Peyer's patch (tissue), 4 donors: Measurements from ENCODE around the gene SIRPD. TPM values are rescaled to one million over a fixed set of nuclear protein-coding genes. Genes with fewer than 3 reads are reported as not detected.
"Not testable (repeated sequence)": the region's sequence is repeated elsewhere in the genome, so short reads cannot be mapped to it uniquely, and the experiment has no call there.

Experiments
- DNase-seq, 3 donors: peaks; one replicate each; pipeline ENCODE4 v3.0.0-alpha.2; 2017 to 2019
- H3K27ac ChIP-seq, 4 donors: fragments of 200-600 bp; sonication (generic); one replicate each; pipeline ENCODE4 v1.5.1; 2016 to 2019
- H3K27me3 ChIP-seq, 2 donors: fragments of 200-600 bp; sonication (generic); one replicate each; pipeline ENCODE4 v1.5.1; 2019
- H3K36me3 ChIP-seq, 3 donors: fragments of 200-600 bp; sonication (generic); one replicate each; pipeline ENCODE4 v1.5.1; 2016 to 2019
- H3K4me1 ChIP-seq, 4 donors: fragments of 200-600 bp; sonication (generic); one replicate each; pipeline ENCODE4 v1.5.1; 2016 to 2019
- H3K4me3 ChIP-seq, 4 donors: fragments of 200-600 bp; sonication (generic); 1 replicate in 3 of 4; 2 replicates in 1 of 4; pipeline ENCODE4 v1.5.1; 2016 to 2019; ENCODE audit warnings: mild to moderate bottlenecking in 1 of 4
- H3K9me3 ChIP-seq, 4 donors: fragments of 200-600 bp; sonication (generic); one replicate each; pipeline ENCODE4 v1.5.1; 2016 to 2019; ENCODE audit warnings: mild to moderate bottlenecking in 1 of 4
- CTCF ChIP-seq, 6 experiments: fragments of 450-650 bp in 4 of 6; fragments of 200-600 bp in 2 of 6; sonication (generic) in 1 of 6; IDR thresholded peaks; one replicate each; pipeline ENCODE4 v1.5.1; 2017 to 2019; ENCODE audit warnings: antibody characterized with exemption in 6 of 6, mild to moderate bottlenecking in 3 of 6, moderate library complexity in 1 of 6
- POLR2A ChIP-seq, 2 donors: fragments of 450-650 bp; IDR thresholded peaks; one replicate each; pipeline ENCODE4 v1.5.1; 2017; ENCODE audit warnings: antibody characterized with exemption in 2 of 2, mild to moderate bottlenecking in 2 of 2, moderate library complexity in 2 of 2
- total RNA-seq, 4 donors: library from RNA; depleted of rRNA; stranded (reverse); fragments of >200 nt; gene quantifications; one replicate each; pipeline ENCODE4 v1.1.0, GENCODE V29; 2016

Gene SIRPD
- total RNA-seq, 4 donors from 2014 or later = not detected

GRCh38 chr20:1579488-1579887 lies 22.0 kb upstream of the SIRPD start:
- H3K4me3 ChIP-seq = no peak overlapping the region
- TF ChIP-seq CTCF (IDR thresholded peaks at IDR 0.05) (no peak), POLR2A (IDR thresholded peaks at IDR 0.05) (no peak)
- no peaks in the 10 kb centered on the region for H3K27me3 ChIP-seq
- H3K36me3 ChIP-seq = no peaks in the 10 kb centered on the region
- DNase-seq = no peak
- H3K27ac ChIP-seq = no peak overlapping the region
- no peaks in the 10 kb centered on the region for H3K9me3 ChIP-seq
- no peaks in the 10 kb centered on the region for H3K4me1 ChIP-seq

- H3K27ac ChIP-seq = no peak overlapping the region
- no peaks in the 10 kb centered on the region for H3K27me3 ChIP-seq
- H3K4me1 ChIP-seq = no peaks in the 10 kb centered on the region
- no peaks in the 10 kb centered on the region for H3K36me3 ChIP-seq
- no peak for DNase-seq
- TF ChIP-seq CTCF (IDR thresholded peaks at IDR 0.05) (no peak), POLR2A (IDR thresholded peaks at IDR 0.05) (no peak)
- no peak overlapping the region for H3K4me3 ChIP-seq
- no peaks in the 10 kb centered on the region for H3K9me3 ChIP-seq
These were observed 20.4 kb upstream of the SIRPD start for GRCh38 chr20:1577906-1578305.

GRCh38 chr20:1577313-1577712 lies 19.8 kb upstream of the SIRPD start:
- not testable (repeated sequence) for H3K9me3 ChIP-seq, H3K27me3 ChIP-seq, H3K4me3 ChIP-seq, H3K27ac ChIP-seq, H3K4me1 ChIP-seq, H3K36me3 ChIP-seq, DNase-seq

- H3K36me3 ChIP-seq = no peaks in the 10 kb centered on the region
- no peaks in the 10 kb centered on the region for H3K27me3 ChIP-seq
- TF ChIP-seq CTCF (IDR thresholded peaks at IDR 0.05) (no peak), POLR2A (IDR thresholded peaks at IDR 0.05) (no peak)
These were observed 19.1 kb upstream of the SIRPD start for GRCh38 chr20:1576641-1577040.

GRCh38 chr20:1576003-1576402 lies 18.5 kb upstream of the SIRPD start:
- not testable (repeated sequence) for H3K9me3 ChIP-seq, H3K27ac ChIP-seq, H3K4me1 ChIP-seq, H3K36me3 ChIP-seq, H3K27me3 ChIP-seq, H3K4me3 ChIP-seq, DNase-seq

More at GRCh38 chr20:1576641-1577040, 19.1 kb upstream of the SIRPD start:
- no peak overlapping the region for H3K4me3 ChIP-seq
- H3K9me3 ChIP-seq = no peaks in the 10 kb centered on the region
- no peaks in the 10 kb centered on the region for H3K4me1 ChIP-seq
- no peak for DNase-seq
- H3K27ac ChIP-seq = no peak overlapping the region

GRCh38 chr20:1571583-1571982 lies 14.1 kb upstream of the SIRPD start:
- not testable (repeated sequence) for H3K27ac ChIP-seq, H3K9me3 ChIP-seq, H3K4me3 ChIP-seq, H3K27me3 ChIP-seq, H3K4me1 ChIP-seq, DNase-seq, H3K36me3 ChIP-seq

- TF ChIP-seq CTCF (IDR thresholded peaks at IDR 0.05) (no peak), POLR2A (IDR thresholded peaks at IDR 0.05) (no peak)
- H3K4me1 ChIP-seq = no peaks in the 10 kb centered on the region
- no peaks in the 10 kb centered on the region for H3K9me3 ChIP-seq
- H3K4me3 ChIP-seq = no peak overlapping the region
- no peak for DNase-seq
- no peaks in the 10 kb centered on the region for H3K36me3 ChIP-seq
- no peaks in the 10 kb centered on the region for H3K27me3 ChIP-seq
- H3K27ac ChIP-seq = no peak overlapping the region
These were observed 11.9 kb upstream of the SIRPD start for GRCh38 chr20:1569415-1569881.
